DND-41 (cell line): ENCODE measurements around the gene ABHD15.

ENCODE experiments used
- ATAC-seq: fragments of 200-7000 bp; cut with Tn5 transposase; 3 replicates; pipeline ENCODE4 v1.9.1; 2021; ENCODE audit warnings: low read depth; ENCODE audit not compliant: insufficient read depth
- DNase-seq: peaks from one replicate; pipeline ENCODE4 v3.0.0-alpha.2; 2020
- H2AFZ ChIP-seq: 2 replicates; pipeline ENCODE4 v1.6.0; 2012; ENCODE audit warnings: low read depth, low read length
- H3K27ac ChIP-seq: 2 replicates; pipeline ENCODE4 v1.5.1; 2012; ENCODE audit warnings: low read length, inconsistent platforms
- H3K27me3 ChIP-seq: fragments of 200-600 bp; sonication (generic); 2 replicates; pipeline ENCODE4 v1.6.0; 2012; ENCODE audit warnings: low read length, mild to moderate bottlenecking, inconsistent platforms; ENCODE audit not compliant: insufficient read depth, poor library complexity
- H3K36me3 ChIP-seq: 2 replicates; pipeline ENCODE4 v1.5.1; 2012; ENCODE audit warnings: low read length, inconsistent platforms; ENCODE audit not compliant: insufficient read depth
- H3K4me1 ChIP-seq: 2 replicates; pipeline ENCODE4 v1.5.1; 2012; ENCODE audit warnings: mild to moderate bottlenecking, low read length; ENCODE audit not compliant: insufficient read depth
- H3K4me2 ChIP-seq: 2 replicates; pipeline ENCODE4 v1.6.0; 2012; ENCODE audit warnings: mild to moderate bottlenecking, moderate library complexity, low read length, inconsistent platforms; ENCODE audit not compliant: insufficient read depth
- H3K4me3 ChIP-seq, 2 experiments: fragments of 200-600 bp in 1 of 2; shearing (Covaris generic) in 1 of 2; 2 replicates each; pipeline ENCODE4 v1.5.1; 2012 to 2016; ENCODE audit warnings: inconsistent platforms in 2 of 2, low read length in 2 of 2, mild to moderate bottlenecking in 2 of 2, low read depth in 1 of 2, moderate library complexity in 1 of 2
- H3K79me2 ChIP-seq: 2 replicates; pipeline ENCODE4 v1.6.0; 2012; ENCODE audit warnings: low read length, inconsistent platforms; ENCODE audit not compliant: insufficient read depth
- H3K9ac ChIP-seq: 2 replicates; pipeline ENCODE4 v1.6.0; 2012; ENCODE audit warnings: low read depth, mild to moderate bottlenecking, inconsistent platforms, low read length, moderate library complexity
- H3K9me3 ChIP-seq: 2 replicates; pipeline ENCODE4 v1.5.1; 2012; ENCODE audit warnings: low read length, moderate library complexity, mild to moderate bottlenecking, inconsistent platforms; ENCODE audit not compliant: insufficient read depth, severe bottlenecking
- H4K20me1 ChIP-seq: 2 replicates; pipeline ENCODE4 v1.6.0; 2012; ENCODE audit warnings: low read length; ENCODE audit not compliant: insufficient read depth
- EZH2 ChIP-seq: IDR thresholded peaks from 3 replicates; pipeline ENCODE4 v1.6.1; 2012; ENCODE audit warnings: borderline replicate concordance, low read depth, mild to moderate bottlenecking, moderate library complexity, low read length, inconsistent platforms; ENCODE audit not compliant: severe bottlenecking
- TF ChIP-seq, protein P1 (sequence below): IDR thresholded peaks from 2 replicates; pipeline ENCODE4 v1.5.1; 2012; ENCODE audit warnings: borderline replicate concordance, low read length, moderate library complexity, mild to moderate bottlenecking; ENCODE audit not compliant: poor library complexity, severe bottlenecking; ENCODE audit errors: extremely low read depth

The ABHD15 gene

DNA sequence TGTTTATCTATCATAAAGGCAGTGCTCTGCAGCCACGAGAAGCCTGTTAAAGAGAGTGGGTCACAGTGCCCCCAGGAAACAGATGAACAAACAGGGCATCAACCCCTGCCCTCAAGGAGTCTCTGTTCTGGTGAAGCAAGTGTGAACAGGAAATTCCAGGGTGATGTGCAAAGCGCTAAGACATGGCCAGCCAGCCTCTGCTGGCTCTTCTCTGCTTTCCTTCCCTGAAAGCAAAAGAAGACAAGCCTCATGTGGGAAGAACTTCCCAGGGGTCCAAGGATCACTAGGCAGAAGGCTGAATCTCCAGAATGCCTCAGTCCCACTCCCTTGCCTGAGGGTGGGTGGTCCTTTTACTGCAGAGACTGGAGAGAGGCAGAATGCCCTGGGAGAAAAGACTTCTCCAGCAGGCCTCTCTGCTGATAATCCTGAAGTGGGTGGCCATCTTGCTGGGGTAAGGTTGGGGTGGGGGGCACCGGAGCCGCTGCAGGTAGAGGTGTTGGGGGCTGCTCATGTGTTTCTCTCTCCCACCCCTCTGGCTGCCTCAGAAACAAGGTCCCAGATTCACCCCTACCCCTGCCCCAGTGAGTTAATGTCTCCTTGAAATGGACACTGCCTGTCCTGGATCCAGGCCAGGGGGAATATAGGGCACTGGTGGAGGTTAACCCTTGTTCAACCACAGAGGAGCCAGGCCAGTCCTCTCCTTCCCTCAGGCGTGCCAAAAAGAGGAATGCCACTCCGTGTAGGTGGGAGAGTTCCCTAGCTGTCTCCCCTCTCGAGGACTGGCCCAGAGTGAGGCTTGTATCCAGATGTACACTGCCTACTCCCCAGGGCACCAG, 28.5 kb upstream of the ABHD15 start:
- H3K79me2 ChIP-seq: peaks cover 10% of the 10 kb centered on the region

DNA sequence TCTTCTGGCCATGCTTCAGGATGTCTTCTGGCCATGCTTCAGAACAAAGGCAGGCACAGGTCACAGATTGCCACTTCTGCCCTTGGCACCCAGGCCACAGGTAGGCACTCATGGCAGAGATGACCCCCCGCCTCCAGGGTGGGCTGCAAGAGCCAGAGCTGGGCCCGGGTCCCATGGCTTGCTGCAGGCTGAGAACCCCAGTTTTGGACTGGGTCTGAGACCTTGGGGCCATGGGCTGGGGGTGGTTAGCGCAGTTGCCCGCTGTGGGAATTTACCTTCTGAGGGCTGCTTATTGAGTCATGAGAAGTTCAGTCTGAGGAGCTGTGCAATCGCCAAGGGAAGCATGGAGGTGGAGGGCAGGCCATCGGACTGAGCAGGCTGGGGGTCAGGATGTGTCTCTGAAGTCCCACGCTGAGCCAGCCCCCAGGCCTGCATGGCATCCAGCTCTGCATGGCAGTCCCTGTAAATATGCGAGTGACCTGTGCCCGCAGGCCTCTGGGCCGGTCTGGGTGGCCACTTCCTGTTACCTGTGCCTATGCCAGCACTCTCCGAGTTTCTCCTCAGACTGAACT, 27.8 kb upstream of the ABHD15 start:
- no peaks in the 10 kb centered on the region for H3K9me3 ChIP-seq
- ATAC-seq: no peak
- peaks cover 50% of the 10 kb centered on the region for H3K4me1 ChIP-seq
- H3K79me2 ChIP-seq: peaks cover 17% of the 10 kb centered on the region
- H3K4me3 ChIP-seq: peak overlapping the region in 1 of 2 experiments; percentile 72; a peak in 2 of 4 replicates
- H3K9ac ChIP-seq: no peak overlapping the region
- H4K20me1 ChIP-seq: peaks cover 34% of the 10 kb centered on the region
- H3K27me3 ChIP-seq: peaks cover 6% of the 10 kb centered on the region
- no peak for DNase-seq
- TF ChIP-seq EZH2: no peak
- TF ChIP-seq, protein P1, sequence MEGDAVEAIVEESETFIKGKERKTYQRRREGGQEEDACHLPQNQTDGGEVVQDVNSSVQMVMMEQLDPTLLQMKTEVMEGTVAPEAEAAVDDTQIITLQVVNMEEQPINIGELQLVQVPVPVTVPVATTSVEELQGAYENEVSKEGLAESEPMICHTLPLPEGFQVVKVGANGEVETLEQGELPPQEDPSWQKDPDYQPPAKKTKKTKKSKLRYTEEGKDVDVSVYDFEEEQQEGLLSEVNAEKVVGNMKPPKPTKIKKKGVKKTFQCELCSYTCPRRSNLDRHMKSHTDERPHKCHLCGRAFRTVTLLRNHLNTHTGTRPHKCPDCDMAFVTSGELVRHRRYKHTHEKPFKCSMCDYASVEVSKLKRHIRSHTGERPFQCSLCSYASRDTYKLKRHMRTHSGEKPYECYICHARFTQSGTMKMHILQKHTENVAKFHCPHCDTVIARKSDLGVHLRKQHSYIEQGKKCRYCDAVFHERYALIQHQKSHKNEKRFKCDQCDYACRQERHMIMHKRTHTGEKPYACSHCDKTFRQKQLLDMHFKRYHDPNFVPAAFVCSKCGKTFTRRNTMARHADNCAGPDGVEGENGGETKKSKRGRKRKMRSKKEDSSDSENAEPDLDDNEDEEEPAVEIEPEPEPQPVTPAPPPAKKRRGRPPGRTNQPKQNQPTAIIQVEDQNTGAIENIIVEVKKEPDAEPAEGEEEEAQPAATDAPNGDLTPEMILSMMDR: no peak
- no peak overlapping the region for H2AFZ ChIP-seq
- H3K4me2 ChIP-seq: peak overlapping the region; percentile 98
- H3K36me3 ChIP-seq: no peaks in the 10 kb centered on the region
- no peak overlapping the region for H3K27ac ChIP-seq

More for the DNA sequence above, 28.5 kb upstream of the ABHD15 start:
- Histone ChIP-seq H3K9ac (no peak overlapping the region), H3K27ac (no peak overlapping the region), H3K36me3 (no peaks in the 10 kb centered on the region), H2AFZ (no peak overlapping the region), H3K4me1 (peaks cover 43% of the 10 kb centered on the region), H4K20me1 (peaks cover 37% of the 10 kb centered on the region), H3K4me2 (0 out of 2 replicates have a peak overlapping the region, but pooled peaks have one; percentile 98), H3K27me3 (peaks cover 6% of the 10 kb centered on the region), H3K9me3 (no peaks in the 10 kb centered on the region), H3K4me3 (no peak overlapping the region)
- DNase-seq: no peak
- ATAC-seq: no peak
- TF ChIP-seq, protein P1: no peak
- TF ChIP-seq EZH2: no peak

DNA sequence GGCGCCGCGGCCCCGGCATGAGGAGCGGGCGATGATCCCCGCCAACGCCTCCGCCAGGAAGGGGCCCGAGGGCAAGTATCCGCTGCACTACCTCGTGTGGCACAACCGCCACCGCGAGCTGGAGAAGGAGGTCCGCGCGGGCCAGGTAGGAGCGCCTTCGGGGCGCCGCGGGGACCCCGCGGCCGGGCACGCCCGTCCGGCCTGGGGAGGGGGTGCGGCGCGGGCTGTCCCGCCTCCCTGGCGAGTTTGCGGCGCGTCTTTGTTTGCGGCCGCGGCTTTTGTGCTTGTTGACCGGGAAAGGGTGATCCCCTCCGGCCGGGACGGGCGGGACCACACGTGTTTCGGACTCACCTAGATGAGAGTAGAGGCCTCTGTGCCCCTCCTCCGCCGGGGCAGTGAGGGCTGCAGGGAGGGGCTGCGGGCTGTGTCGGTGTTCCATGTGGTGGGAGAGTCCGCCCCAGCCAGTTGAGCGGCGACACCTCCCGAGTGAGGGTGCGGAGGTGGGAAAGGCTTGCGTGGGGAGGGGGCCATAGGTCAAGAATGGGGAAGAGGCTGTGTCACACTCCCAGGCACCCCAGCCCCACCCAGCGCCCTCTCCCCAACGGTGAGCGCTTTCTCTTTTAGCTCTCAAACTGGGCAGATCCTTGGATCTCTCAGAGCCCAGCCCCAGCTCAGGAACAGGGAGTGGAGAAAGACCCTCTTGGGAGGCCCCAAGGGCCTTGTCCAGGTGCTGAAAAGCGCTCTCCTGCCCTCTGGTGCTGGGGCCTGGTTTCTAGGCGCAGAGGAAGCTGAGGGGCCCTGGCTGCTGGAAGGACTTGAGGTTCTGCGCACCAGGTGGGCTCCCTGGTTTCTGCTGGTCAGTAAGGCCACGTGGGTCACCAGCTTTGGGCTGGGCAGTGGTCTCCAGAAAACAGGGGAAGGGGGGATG, 27.0 kb upstream of the ABHD15 start:
- DNase-seq (peak; percentile 66), ATAC-seq (peak; percentile 41)
- Histone ChIP-seq H3K4me1 (peaks cover 50% of the 10 kb centered on the region), H3K27ac (no peak overlapping the region), H3K9me3 (no peaks in the 10 kb centered on the region), H3K4me3 (peak overlapping the region; percentile 66 to 72; a peak in 3 of 4 replicates), H3K79me2 (peaks cover 19% of the 10 kb centered on the region), H2AFZ (peak overlapping the region; percentile 73), H4K20me1 (peaks cover 34% of the 10 kb centered on the region), H3K36me3 (no peaks in the 10 kb centered on the region), H3K27me3 (peaks cover 6% of the 10 kb centered on the region), H3K4me2 (peak overlapping the region; percentile 98), H3K9ac (peak overlapping the region; percentile 59)
- TF ChIP-seq, protein P1: peak; percentile 70
- TF ChIP-seq EZH2: peak; percentile 65
